Activated B cell treated with CpG ODN at 0.5 μM for 24 hours (primary cell): ENCODE measurements around the gene PDHA1. TPM values are rescaled to one million over a fixed set of nuclear protein-coding genes. Genes with fewer than 3 reads are reported as not detected.

ENCODE experiments used
- ATAC-seq: fragments of 200-7000 bp; cut with Tn5 transposase; one replicate; pipeline ENCODE4 v1.10.0; 2021; ENCODE audit warnings: low read depth, mild to moderate bottlenecking, moderate library complexity
- CTCF ChIA-PET: fragments of 350-600 bp; sonication (Branson Sonifier 250); formaldehyde crosslinking; loops from one replicate; lab custom pipeline; 2021; ENCODE audit warnings: antibody characterized with exemption; lab: Charles Lee
- POLR2A ChIA-PET: fragments of 350-600 bp; sonication (Branson Sonifier 250); formaldehyde crosslinking; loops from one replicate; lab custom pipeline; 2021; ENCODE audit warnings: antibody characterized with exemption; lab: Charles Lee
- DNase-seq: peaks from one replicate; pipeline ENCODE4 v3.0.0; 2022
- H3K27ac Mint-ChIP-seq: one replicate; pipeline ENCODE4 v1.8.0; 2020; ENCODE audit warnings: mixed read lengths
- H3K27me3 Mint-ChIP-seq: one replicate; pipeline ENCODE4 v1.8.0; 2021; ENCODE audit warnings: mixed read lengths
- H3K36me3 Mint-ChIP-seq: one replicate; pipeline ENCODE4 v1.8.0; 2021; ENCODE audit warnings: low read depth, mixed read lengths
- H3K4me1 Mint-ChIP-seq: one replicate; pipeline ENCODE4 v1.8.0; 2021; ENCODE audit warnings: mixed read lengths
- H3K4me3 Mint-ChIP-seq: one replicate; pipeline ENCODE4 v1.8.0; 2020; ENCODE audit warnings: mild to moderate bottlenecking, mixed read lengths
- H3K9me3 Mint-ChIP-seq: one replicate; pipeline ENCODE4 v1.8.0; 2020; ENCODE audit warnings: mixed read lengths
- intact Hi-C: fragments of 100-400 bp; cut with micrococcal nuclease; formaldehyde crosslinking; loops from one replicate; pipeline ENCODE4 v1.15.1; 2024
- total RNA-seq: library from RNA; stranded (reverse); gene quantifications from 2 replicates; pipeline ENCODE4 v1.2.3, GENCODE V29; 2022
- TF ChIP-seq, protein P1 (sequence below): fragments of 200-600 bp; IDR thresholded peaks from one replicate; pipeline ENCODE4 v1.8.0; 2022; ENCODE audit warnings: antibody characterized with exemption, mild to moderate bottlenecking

PDHA1 gene
- total RNA-seq, 1 donor from 2014 or later, result 124 TPM

- Mint-ChIP-seq H3K4me1 (no peaks in the 10 kb centered on the region), H3K9me3 (no peaks in the 10 kb centered on the region), H3K27me3 (no peaks in the 10 kb centered on the region), H3K27ac (no peak overlapping the region), H3K36me3 (no peaks in the 10 kb centered on the region), H3K4me3 (no peak overlapping the region)
- DNase-seq (no peak), ATAC-seq (no peak)
- ChIA-PET POLR2A (no interaction called here), CTCF (interaction anchor here (0.7 to 1.5 kb wide), 2 partner anchors 446 to 1545 kb away, joined by 3 to 4 read pairs; no protein-coding TSS in a partner anchor)
- intact Hi-C loops, result no loop called here
- TF ChIP-seq, protein P1, sequence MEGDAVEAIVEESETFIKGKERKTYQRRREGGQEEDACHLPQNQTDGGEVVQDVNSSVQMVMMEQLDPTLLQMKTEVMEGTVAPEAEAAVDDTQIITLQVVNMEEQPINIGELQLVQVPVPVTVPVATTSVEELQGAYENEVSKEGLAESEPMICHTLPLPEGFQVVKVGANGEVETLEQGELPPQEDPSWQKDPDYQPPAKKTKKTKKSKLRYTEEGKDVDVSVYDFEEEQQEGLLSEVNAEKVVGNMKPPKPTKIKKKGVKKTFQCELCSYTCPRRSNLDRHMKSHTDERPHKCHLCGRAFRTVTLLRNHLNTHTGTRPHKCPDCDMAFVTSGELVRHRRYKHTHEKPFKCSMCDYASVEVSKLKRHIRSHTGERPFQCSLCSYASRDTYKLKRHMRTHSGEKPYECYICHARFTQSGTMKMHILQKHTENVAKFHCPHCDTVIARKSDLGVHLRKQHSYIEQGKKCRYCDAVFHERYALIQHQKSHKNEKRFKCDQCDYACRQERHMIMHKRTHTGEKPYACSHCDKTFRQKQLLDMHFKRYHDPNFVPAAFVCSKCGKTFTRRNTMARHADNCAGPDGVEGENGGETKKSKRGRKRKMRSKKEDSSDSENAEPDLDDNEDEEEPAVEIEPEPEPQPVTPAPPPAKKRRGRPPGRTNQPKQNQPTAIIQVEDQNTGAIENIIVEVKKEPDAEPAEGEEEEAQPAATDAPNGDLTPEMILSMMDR, result no peak
Measured at GRCh38 chrX:19332983-19333382, 10.7 kb upstream of the PDHA1 start.

GRCh38 chrX:19334945-19335626, 8.6 kb upstream of the PDHA1 start:
- TF ChIP-seq, protein P1, result no peak
- Mint-ChIP-seq H3K4me1 (no peaks in the 10 kb centered on the region), H3K9me3 (no peaks in the 10 kb centered on the region), H3K4me3 (no peak overlapping the region), H3K27ac (no peak overlapping the region), H3K27me3 (no peaks in the 10 kb centered on the region), H3K36me3 (no peaks in the 10 kb centered on the region)
- ATAC-seq (no peak), DNase-seq (no peak)
- intact Hi-C loops, result loop anchor here (1.0 to 2.0 kb wide), 2 partner anchors 448 to 944 kb away; no protein-coding TSS in a partner anchor
- POLR2A ChIA-PET, result no interaction called here
- CTCF ChIA-PET, result interaction anchor here (1.1 kb wide), 1 partner anchor 980 kb away, joined by 3 read pairs; no protein-coding TSS in a partner anchor

GRCh38 chrX:19342331-19342906, 1.3 kb upstream of the PDHA1 start:
- intact Hi-C loops, result loop anchor here (2.0 kb wide), 1 partner anchor 1606 kb away; the partner anchor contains the start of gene SCML1

DNA sequence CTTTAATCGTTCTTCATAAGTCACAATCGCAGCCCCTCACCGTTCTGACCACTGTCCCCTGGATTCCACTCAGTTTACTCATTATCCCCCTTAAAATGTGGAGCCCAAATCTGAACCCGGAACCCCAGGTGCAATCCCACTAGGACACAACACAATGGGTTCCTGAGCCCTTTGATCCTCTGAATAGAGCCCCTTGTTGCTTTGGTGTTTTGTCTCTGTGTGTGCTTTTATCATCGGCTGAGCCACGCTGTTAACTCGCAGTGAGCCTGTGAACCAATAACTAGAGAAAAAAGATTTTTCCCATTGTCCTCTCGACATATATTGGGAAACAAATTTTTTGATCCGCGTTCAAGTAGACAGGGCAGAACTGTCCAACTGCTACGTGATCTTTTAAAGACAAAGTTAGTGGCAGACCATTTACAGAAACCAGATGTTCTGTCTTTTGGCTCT, 617 bp upstream of the PDHA1 start:
- CTCF ChIA-PET, result no interaction called here
- no peak for DNase-seq
- peaks cover 8% of the 10 kb centered on the region for H3K36me3 Mint-ChIP-seq

More at GRCh38 chrX:19342331-19342906, 1.3 kb upstream of the PDHA1 start:
- POLR2A ChIA-PET, result interaction anchor here (0.7 kb wide), 1 partner anchor 462 kb away, joined by 3 read pairs; no protein-coding TSS in a partner anchor
- DNase-seq (no peak), ATAC-seq (no peak)
- CTCF ChIA-PET, result no interaction called here
- no peaks in the 10 kb centered on the region for H3K9me3 Mint-ChIP-seq
- TF ChIP-seq, protein P1, result no peak
- peak overlapping the region; percentile 88 for H3K4me3 Mint-ChIP-seq
- H3K27ac Mint-ChIP-seq, result no peak overlapping the region
- H3K4me1 Mint-ChIP-seq, result peaks cover 14% of the 10 kb centered on the region
- H3K36me3 Mint-ChIP-seq, result peaks cover 1% of the 10 kb centered on the region
- H3K27me3 Mint-ChIP-seq, result peaks cover 1% of the 10 kb centered on the region

More for the DNA sequence above, 617 bp upstream of the PDHA1 start:
- intact Hi-C loops, result loop anchor here (1.0 to 2.0 kb wide), 4 partner anchors 359 to 1606 kb away; partner anchors contain the start of genes CDKL5, PHKA2 and SCML1
- H3K27ac Mint-ChIP-seq, result peak overlapping the region; percentile 71
- H3K4me1 Mint-ChIP-seq, result peaks cover 14% of the 10 kb centered on the region
- peaks cover 1% of the 10 kb centered on the region for H3K27me3 Mint-ChIP-seq
- TF ChIP-seq, protein P1, result no peak
- POLR2A ChIA-PET, result interaction anchor here (0.6 kb wide), 1 partner anchor 867 kb away, joined by 3 read pairs; no protein-coding TSS in a partner anchor
- H3K4me3 Mint-ChIP-seq, result peak overlapping the region; percentile 88
- no peaks in the 10 kb centered on the region for H3K9me3 Mint-ChIP-seq
- no peak for ATAC-seq
